NCI-H1694 (cell line): ENCODE measurements around the gene ZDHHC19.
"Not testable (repeated sequence)": the region's sequence is repeated elsewhere in the genome, so short reads cannot be mapped to it uniquely, and the experiment has no call there.

Experiments used
- DNase-seq: peaks from one replicate; lab custom pipeline; 2025; lab: John Stamatoyannopoulos, UW

Gene ZDHHC19

GRCh38 chr3:196202516-196202970 is 8.7 kb downstream of the ZDHHC19 start:
- no peak for DNase-seq

DNA sequence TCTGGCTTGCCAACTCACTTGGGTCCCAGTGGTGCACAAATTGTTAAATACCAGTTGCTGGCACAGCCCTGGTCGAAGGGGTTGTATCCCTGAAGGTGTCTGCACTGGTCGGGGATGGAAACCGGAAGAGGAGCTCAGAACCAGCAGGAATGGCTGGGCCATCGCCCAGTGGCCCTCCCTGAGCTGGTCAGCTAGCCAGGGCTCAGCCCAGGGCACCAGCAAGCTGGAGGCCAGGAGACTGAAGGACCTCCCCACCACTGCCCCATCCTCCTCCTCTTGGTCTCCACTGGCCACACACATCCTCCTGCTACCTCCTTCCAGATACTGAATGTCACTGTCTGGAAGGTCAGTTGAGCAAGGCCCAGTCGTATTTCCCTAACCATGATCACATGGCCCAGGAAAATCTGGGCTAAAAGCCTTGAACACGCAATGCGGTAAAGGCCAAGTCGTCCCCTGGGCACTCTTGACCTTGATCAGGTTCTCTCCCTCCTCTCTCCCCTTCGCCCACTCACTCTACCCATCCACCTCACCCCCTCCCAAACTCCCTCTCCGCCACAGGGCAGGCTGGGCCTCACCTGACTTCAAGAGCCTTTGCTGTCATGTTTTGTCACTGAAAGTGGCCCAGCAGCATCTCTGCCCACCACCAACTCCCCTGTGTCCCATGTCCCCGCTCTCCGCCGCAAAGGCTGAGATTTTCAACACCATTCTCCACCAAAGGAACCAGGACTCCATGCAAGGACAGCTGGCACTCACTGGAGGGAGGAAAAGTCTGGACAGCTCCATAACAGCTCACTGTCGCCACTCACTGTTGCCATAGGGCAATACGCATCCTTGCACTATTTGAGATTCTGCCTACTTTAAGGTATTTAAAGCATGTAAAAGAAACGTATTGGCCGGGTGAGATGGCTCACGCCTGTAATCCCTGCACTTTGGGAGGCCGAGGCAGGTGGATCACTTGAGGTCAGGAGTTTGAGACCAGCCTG is 12.1 kb downstream of the ZDHHC19 start:
- DNase-seq, result no peak

DNA sequence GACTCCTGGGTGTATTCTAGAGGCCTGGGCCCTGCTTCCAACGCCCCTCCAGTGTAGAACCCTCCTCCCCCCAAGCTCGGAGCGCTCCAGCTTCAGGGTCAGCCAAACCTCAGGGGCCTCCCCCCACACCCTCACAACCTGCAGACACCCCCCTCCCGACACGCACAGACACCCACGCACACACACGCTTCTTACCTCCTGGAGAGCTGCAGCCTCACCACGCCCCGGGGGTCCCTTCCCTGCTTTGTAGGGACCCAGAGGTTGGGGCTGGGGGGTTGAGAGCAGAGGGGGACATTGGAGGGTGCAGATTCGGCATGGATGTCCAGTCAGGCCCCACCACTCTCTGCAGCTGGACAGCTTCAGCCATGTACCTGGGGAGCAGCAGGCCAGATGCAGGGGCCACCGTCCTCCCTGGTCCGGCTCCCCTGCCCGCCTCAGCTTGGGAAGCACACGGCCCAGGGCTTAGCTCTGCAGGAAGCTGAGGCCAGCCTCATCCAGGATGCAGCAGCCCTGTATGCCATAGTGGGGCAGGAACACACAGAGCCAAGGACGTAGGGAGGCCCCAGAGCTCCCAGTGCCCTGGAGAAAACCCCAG is 13.0 kb downstream of the ZDHHC19 start:
- no peak for DNase-seq

DNA sequence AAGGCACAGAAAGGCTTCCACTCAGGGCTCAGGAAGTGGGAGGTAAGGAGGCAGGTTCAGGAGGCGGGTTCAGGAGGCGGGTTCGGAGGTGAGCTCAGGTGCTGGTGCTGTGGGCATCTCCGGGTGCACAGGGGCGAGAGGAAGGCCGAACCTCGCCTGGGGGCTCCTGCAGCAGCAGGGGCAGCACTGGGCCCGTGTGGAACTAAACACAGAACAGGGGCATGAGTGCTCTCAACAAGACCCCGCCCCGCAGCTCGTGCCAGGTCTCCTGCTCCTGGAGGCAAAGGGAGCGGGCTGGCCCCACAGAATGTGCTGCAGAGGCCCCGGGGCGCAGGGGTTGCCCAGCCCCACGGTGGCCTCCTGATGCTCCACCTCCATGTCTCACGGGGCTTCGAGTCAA is 13.7 kb downstream of the ZDHHC19 start:
- DNase-seq, result no peak

- DNase-seq, result no peak
These were observed 15.4 kb downstream of the ZDHHC19 start for GRCh38 chr3:196195664-196196265.

DNA sequence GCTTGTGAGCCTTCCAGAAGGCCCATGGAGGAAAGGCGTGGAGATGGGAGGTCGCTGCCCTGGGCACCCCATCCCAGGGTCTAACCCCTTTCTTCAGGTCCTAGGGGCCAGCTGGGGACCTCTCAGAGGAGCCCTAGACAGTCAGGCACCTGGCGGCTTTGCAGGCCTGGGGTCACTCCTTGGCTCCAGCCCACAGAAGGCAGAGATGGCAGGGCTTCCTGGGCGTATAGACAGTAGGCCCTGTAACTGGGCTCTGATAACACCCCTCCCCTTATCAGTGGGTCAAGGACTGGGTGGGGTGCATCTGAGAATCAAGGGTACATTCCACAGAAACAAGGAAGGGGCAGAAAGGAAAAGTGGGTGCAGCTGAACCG is 16.7 kb downstream of the ZDHHC19 start:
- DNase-seq, result no peak

- DNase-seq, result no peak
These were observed 17.3 kb downstream of the ZDHHC19 start for GRCh38 chr3:196193736-196194541.

GRCh38 chr3:196193133-196193735 is 18.0 kb downstream of the ZDHHC19 start:
- DNase-seq, result no peak

GRCh38 chr3:196192524-196193051 is 18.6 kb downstream of the ZDHHC19 start:
- no peak for DNase-seq

GRCh38 chr3:196192036-196192523 is 19.1 kb downstream of the ZDHHC19 start:
- no peak for DNase-seq

DNA sequence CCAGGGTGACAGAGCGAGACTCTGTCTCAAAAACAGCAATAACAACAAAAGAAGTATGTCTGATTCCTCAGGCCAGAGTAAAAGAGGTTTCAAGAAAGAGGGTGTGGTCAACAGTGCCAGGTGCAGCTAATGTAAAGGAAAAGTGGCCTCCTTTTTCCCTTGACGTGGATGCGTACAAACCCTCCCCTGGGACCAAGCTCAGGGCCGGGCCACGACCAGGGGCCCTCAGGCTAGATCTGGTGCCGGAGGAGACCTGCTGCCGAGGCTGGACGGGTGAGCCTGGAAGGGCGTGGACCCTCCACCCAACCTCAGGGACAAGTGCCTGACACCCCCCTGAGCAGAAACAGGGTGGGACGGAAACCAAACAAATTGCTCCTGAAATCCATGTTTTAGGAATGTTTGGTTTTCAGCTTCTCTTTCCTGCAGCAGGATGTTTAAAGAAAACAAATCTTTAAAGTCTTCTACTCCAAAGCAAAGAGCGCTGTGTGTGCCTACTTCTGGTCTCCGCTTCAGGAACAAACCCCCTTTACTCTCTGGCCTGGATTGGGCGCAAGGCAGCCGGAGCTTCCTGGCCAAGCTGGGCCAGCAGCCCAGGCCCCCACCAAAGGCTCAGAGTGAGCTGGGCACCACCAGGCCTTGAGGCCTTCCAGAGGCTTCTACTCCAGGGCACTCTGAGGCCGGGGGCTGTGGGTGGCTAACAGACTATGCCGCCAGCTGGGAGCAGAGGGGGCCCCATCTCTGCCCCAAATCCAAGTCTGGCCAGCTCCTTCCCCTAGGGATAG is 21.4 kb downstream of the ZDHHC19 start:
- no peak for DNase-seq

DNA sequence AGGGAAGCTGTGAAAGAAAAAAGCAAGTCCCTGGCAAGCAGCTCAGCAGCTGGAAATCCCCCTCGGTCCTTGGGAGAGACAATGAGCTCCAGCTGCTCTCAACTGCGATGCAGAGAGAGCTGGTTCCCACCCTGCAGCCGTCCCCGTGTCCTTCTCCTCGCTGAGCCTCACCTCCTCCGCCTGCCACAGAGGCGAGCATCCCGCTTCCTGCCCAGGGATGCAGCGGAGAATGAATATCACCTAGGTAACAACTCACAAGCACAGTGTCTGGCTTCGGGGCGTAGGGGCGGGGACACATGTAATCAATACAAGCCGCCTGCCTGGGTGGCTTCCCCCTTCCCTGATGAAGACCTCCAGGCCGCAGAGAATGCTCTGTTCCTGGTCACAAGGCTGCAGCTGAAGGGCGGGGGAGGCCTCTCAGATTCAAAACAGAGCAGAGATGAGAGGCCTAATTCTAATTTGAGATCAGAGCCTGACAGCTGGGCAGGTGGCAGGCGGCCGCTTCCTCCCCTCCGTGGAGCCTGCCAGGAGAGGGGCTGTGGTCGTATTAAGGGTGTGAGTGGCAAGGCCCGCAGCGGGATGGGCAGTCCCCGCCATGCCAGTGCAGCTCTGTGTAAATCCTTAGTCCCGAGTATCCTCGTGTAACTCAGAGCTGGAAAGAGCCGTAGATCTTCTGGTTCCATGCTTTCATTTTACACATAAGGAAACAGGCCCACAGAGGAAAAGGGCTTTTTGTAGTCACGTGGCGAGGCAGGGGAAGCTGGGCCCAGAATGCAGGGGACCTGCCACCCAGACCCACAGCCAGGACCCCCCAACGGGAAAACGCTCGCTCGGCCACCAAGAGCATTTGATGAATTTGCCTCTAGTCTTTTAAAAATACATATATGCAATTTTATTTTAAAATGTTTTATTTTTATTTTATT is 24.3 kb downstream of the ZDHHC19 start:
- DNase-seq, result peak; percentile 39

GRCh38 chr3:196184881-196185280 is 26.3 kb downstream of the ZDHHC19 start:
- DNase-seq, result no peak

DNA sequence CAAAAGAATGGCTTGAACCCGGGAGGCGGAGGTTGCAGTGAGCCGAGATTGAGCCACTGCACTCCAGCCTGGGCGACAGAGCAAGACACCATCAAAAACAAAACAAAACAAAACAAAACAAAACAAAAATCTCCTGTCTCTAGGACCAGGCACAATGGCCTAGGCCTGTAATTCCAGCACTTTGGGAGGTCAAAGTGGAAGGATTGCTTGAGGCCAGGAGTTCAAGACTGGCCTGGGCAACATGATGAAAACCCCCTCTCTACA is 27.1 kb downstream of the ZDHHC19 start:
- DNase-seq, result not testable (repeated sequence)

GRCh38 chr3:196181127-196181546 is 30.1 kb downstream of the ZDHHC19 start:
- DNase-seq, result no peak

GRCh38 chr3:196180346-196180745 is 30.9 kb downstream of the ZDHHC19 start:
- DNase-seq, result no peak

- peak; percentile 28 for DNase-seq
These were observed 31.6 kb downstream of the ZDHHC19 start for GRCh38 chr3:196179380-196180308.

- no peak for DNase-seq
These were observed 32.2 kb downstream of the ZDHHC19 start for GRCh38 chr3:196178993-196179379.
